ENCODE measurements around the gene GBF1. TPM values are rescaled to one million over a fixed set of nuclear protein-coding genes. Genes with fewer than 3 reads are reported as not detected.

The GBF1 gene
- total and polyA plus RNA-seq, 7 donors, result 14.1 to 47.1 (median 40.8) TPM

DNA sequence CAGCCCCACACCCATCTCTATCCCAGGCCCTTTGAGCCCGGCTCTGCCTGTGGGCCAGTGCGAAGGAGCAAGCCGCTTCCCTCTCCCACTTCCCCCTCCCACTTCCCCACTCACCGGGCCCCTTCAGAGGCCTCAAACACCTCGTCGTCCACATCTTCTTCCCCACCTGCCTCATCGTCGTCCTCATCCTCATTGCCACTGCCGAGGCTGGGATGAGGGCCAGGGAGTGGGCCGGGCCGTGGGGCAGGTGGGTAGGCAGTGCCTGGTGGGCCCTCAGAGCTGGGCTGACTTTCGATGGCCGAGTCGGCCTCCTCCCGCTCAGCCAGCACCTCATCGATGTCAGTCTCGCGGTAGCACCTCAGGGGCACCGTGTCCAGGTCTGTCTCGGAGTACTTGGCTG is 169.4 kb downstream of the GBF1 start:
- no peaks in the 10 kb centered on the region for H3K9me3 ChIP-seq
- intact Hi-C loops (cut with DNase I), result no loop called here
- H3K27ac ChIP-seq, result no peak overlapping the region
- H3K36me3 ChIP-seq (ENCODE audit: insufficient read depth in 1 of 2, low read depth in 1 of 2), result no peaks in the 10 kb centered on the region
- DNase-seq, result no peak
- peaks cover 0 to 77% (median 27%) of the 10 kb centered on the region in 3 donors for H3K27me3 ChIP-seq (ENCODE audit: insufficient read depth in 3 of 3, low read length in 2 of 3)
- 36 to 46% (median 41%) methylated on average over 20 of the region's 20 CpGs for WGBS, 3 donors
- ATAC-seq, result no peak
- H3K4me1 ChIP-seq, result peaks cover 5% of the 10 kb centered on the region
- TF ChIP-seq, protein P1, sequence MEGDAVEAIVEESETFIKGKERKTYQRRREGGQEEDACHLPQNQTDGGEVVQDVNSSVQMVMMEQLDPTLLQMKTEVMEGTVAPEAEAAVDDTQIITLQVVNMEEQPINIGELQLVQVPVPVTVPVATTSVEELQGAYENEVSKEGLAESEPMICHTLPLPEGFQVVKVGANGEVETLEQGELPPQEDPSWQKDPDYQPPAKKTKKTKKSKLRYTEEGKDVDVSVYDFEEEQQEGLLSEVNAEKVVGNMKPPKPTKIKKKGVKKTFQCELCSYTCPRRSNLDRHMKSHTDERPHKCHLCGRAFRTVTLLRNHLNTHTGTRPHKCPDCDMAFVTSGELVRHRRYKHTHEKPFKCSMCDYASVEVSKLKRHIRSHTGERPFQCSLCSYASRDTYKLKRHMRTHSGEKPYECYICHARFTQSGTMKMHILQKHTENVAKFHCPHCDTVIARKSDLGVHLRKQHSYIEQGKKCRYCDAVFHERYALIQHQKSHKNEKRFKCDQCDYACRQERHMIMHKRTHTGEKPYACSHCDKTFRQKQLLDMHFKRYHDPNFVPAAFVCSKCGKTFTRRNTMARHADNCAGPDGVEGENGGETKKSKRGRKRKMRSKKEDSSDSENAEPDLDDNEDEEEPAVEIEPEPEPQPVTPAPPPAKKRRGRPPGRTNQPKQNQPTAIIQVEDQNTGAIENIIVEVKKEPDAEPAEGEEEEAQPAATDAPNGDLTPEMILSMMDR (IDR thresholded peaks at IDR 0.05), result no peak
- no peak overlapping the region for H3K4me3 ChIP-seq

GRCh38 chr10:102416283-102416682 is 171.0 kb downstream of the GBF1 start:
- intact Hi-C loops (cut with DNase I), result no loop called here
- no peaks in the 10 kb centered on the region for H3K9me3 ChIP-seq
- no peak for DNase-seq
- H3K4me3 ChIP-seq, result no peak overlapping the region
- H3K27me3 ChIP-seq (ENCODE audit: insufficient read depth in 3 of 3, low read length in 2 of 3), result peaks cover 0 to 62% (median 14%) of the 10 kb centered on the region in 3 donors
- peaks cover 7% of the 10 kb centered on the region for H3K4me1 ChIP-seq
- TF ChIP-seq, protein P1 (IDR thresholded peaks at IDR 0.05), result no peak
- no peaks in the 10 kb centered on the region for H3K36me3 ChIP-seq (ENCODE audit: insufficient read depth in 1 of 2, low read depth in 1 of 2)
- WGBS, 3 donors, result 65 to 81% (median 73%) methylated on average over 9 of the region's 9 CpGs
- no peak for ATAC-seq
- no peak overlapping the region for H3K27ac ChIP-seq

DNA sequence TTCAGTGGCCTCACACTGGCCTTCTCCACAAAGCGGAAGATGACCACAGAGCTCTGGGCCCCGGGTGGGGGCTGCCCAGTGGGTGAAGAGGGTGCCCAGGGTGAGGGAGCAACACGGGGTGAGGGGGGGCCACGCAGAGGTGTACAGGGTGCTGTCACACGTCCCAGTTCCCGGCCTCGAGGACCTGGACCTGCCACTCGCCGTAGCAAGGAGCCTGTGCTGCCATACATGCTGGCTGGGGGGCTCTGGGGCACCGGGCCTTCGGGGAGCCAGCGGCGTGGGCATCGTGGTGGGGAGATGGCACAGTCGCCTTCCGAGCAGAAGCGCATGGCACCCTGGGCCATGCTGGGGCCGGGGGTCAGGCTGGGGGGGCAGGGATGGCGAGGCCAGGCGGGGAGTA is 171.4 kb downstream of the GBF1 start:
- Histone ChIP-seq H3K9me3 (no peaks in the 10 kb centered on the region), H3K27me3 (ENCODE audit: insufficient read depth in 3 of 3, low read length in 2 of 3) (peaks cover 0 to 58% (median 11%) of the 10 kb centered on the region in 3 donors), H3K4me3 (no peak overlapping the region), H3K4me1 (peaks cover 7% of the 10 kb centered on the region), H3K36me3 (ENCODE audit: insufficient read depth in 1 of 2, low read depth in 1 of 2) (no peaks in the 10 kb centered on the region), H3K27ac (no peak overlapping the region)
- intact Hi-C loops (cut with DNase I), result no loop called here
- 80 to 83% (median 83%) methylated on average over 18 to 20 of the region's 20 CpGs for WGBS, 3 donors
- DNase-seq, result no peak
- TF ChIP-seq, protein P1 (IDR thresholded peaks at IDR 0.05), result no peak
- no peak for ATAC-seq

- no peak for DNase-seq
- intact Hi-C loops (cut with DNase I), result no loop called here
- TF ChIP-seq, protein P1 (IDR thresholded peaks at IDR 0.05), result no peak
- no peaks in the 10 kb centered on the region for H3K9me3 ChIP-seq
- ATAC-seq, result no peak
- 2 to 3% (median 2%) methylated on average over 28 to 45 of the region's 45 CpGs for WGBS, 3 donors
- H3K27me3 ChIP-seq (ENCODE audit: insufficient read depth in 3 of 3, low read length in 2 of 3), result peaks cover 0 to 41% (median 6%) of the 10 kb centered on the region in 3 donors
- H3K4me3 ChIP-seq, result peak within 1 kb of the TSS; percentile 98
- peaks cover 20% of the 10 kb centered on the region for H3K4me1 ChIP-seq
- H3K36me3 ChIP-seq (ENCODE audit: insufficient read depth in 1 of 2, low read depth in 1 of 2), result peaks cover 0 to 9% of the 10 kb centered on the region in 2 donors
- no peak within 1 kb of the TSS for H3K27ac ChIP-seq
Measured at GRCh38 chr10:102418622-102419268, 173.4 kb downstream of the GBF1 start, which contains the start of gene PSD. Gene PSD, minus strand, starts transcription at chr10:102418785. Its CDS starts 1,747 bp downstream, at chr10:102417038.

Data from psoas muscle (tissue), 8 donors.